ENCODE measurements around the gene KANK2.

The KANK2 gene

GRCh38 chr19:11115042-11115441, 82.3 kb downstream of the KANK2 start:
- no peak for DNase-seq (ENCODE audit: low read depth)
- no peak for TF ChIP-seq CTCF (IDR thresholded peaks at IDR 0.05; ENCODE audit: insufficient read depth, low read depth, low read length, missing control alignments)
- H3K4me3 ChIP-seq (ENCODE audit: low read length) = no peak overlapping the region

Data from epithelial cell of esophagus (primary cell).